Measurements from ENCODE around the gene USP4. TPM values are rescaled to one million over a fixed set of nuclear protein-coding genes. Genes with fewer than 3 reads are reported as not detected.
"Not testable (repeated sequence)": the region's sequence is repeated elsewhere in the genome, so short reads cannot be mapped to it uniquely, and the experiment has no call there.

The USP4 gene
- total RNA-seq, 1 donor from 2014 or later, result 18.3 TPM

- Histone ChIP-seq H3K9me3 (ENCODE audit: control insufficient read depth in 3 of 3, low read length in 3 of 3) (no peaks in the 10 kb centered on the region), H3K36me3 (ENCODE audit: control insufficient read depth in 3 of 3, insufficient read depth in 3 of 3, low read length in 3 of 3) (peaks cover 6 to 8% (median 8%) of the 10 kb centered on the region in 3 donors), H3K4me1 (ENCODE audit: control insufficient read depth in 3 of 3, insufficient read depth in 3 of 3, low read length in 3 of 3) (peaks cover 12 to 16% (median 13%) of the 10 kb centered on the region in 3 donors), H3K4me3 (ENCODE audit: low read length in 3 of 3) (no peak overlapping the region), H3K27me3 (ENCODE audit: control insufficient read depth in 3 of 3, insufficient read depth in 3 of 3, low read length in 3 of 3) (no peaks in the 10 kb centered on the region), H3K9ac (ENCODE audit: low read depth in 1 of 3, low read length in 3 of 3) (no peak overlapping the region), H3K27ac (ENCODE audit: low read depth, low read length) (peak overlapping the region; percentile 69)
These were observed 12.4 kb upstream of the USP4 start for GRCh38 chr3:49352281-49352680.

GRCh38 chr3:49351521-49352011 is 11.7 kb upstream of the USP4 start:
- Histone ChIP-seq H3K9me3 (ENCODE audit: control insufficient read depth in 3 of 3, low read length in 3 of 3) (no peaks in the 10 kb centered on the region), H3K4me3 (ENCODE audit: low read length in 3 of 3) (no peak overlapping the region), H3K4me1 (ENCODE audit: control insufficient read depth in 3 of 3, insufficient read depth in 3 of 3, low read length in 3 of 3) (peaks cover 7 to 11% (median 9%) of the 10 kb centered on the region in 3 donors), H3K27me3 (ENCODE audit: control insufficient read depth in 3 of 3, insufficient read depth in 3 of 3, low read length in 3 of 3) (no peaks in the 10 kb centered on the region), H3K9ac (ENCODE audit: low read depth in 1 of 3, low read length in 3 of 3) (peak overlapping the region in 1 of 3 donors; percentile 14), H3K27ac (ENCODE audit: low read depth, low read length) (peak overlapping the region; percentile 69), H3K36me3 (ENCODE audit: control insufficient read depth in 3 of 3, insufficient read depth in 3 of 3, low read length in 3 of 3) (peaks cover 6 to 7% (median 7%) of the 10 kb centered on the region in 3 donors)

- H3K4me3 ChIP-seq (ENCODE audit: low read length in 3 of 3), result no peak overlapping the region
- no peak overlapping the region for H3K9ac ChIP-seq (ENCODE audit: low read depth in 1 of 3, low read length in 3 of 3)
- no peaks in the 10 kb centered on the region for H3K27me3 ChIP-seq (ENCODE audit: control insufficient read depth in 3 of 3, insufficient read depth in 3 of 3, low read length in 3 of 3)
- peaks cover 0 to 4% (median 4%) of the 10 kb centered on the region in 3 donors for H3K4me1 ChIP-seq (ENCODE audit: control insufficient read depth in 3 of 3, insufficient read depth in 3 of 3, low read length in 3 of 3)
- no peaks in the 10 kb centered on the region for H3K36me3 ChIP-seq (ENCODE audit: control insufficient read depth in 3 of 3, insufficient read depth in 3 of 3, low read length in 3 of 3)
- no peak overlapping the region for H3K27ac ChIP-seq (ENCODE audit: low read depth, low read length)
- H3K9me3 ChIP-seq (ENCODE audit: control insufficient read depth in 3 of 3, low read length in 3 of 3), result no peaks in the 10 kb centered on the region
These were observed 9.7 kb upstream of the USP4 start for GRCh38 chr3:49349348-49350114.

- H3K36me3 ChIP-seq (ENCODE audit: control insufficient read depth in 3 of 3, insufficient read depth in 3 of 3, low read length in 3 of 3); H3K27me3 ChIP-seq (ENCODE audit: control insufficient read depth in 3 of 3, insufficient read depth in 3 of 3, low read length in 3 of 3); H3K4me3 ChIP-seq (ENCODE audit: low read length in 3 of 3); H3K27ac ChIP-seq (ENCODE audit: low read depth, low read length); H3K9me3 ChIP-seq (ENCODE audit: control insufficient read depth in 3 of 3, low read length in 3 of 3); H3K4me1 ChIP-seq (ENCODE audit: control insufficient read depth in 3 of 3, insufficient read depth in 3 of 3, low read length in 3 of 3); H3K9ac ChIP-seq (ENCODE audit: low read depth in 1 of 3, low read length in 3 of 3): not testable (repeated sequence)
These were observed 8.5 kb upstream of the USP4 start for GRCh38 chr3:49348361-49348760.

GRCh38 chr3:49346797-49347251 is 7.0 kb upstream of the USP4 start:
- Histone ChIP-seq H3K4me3 (ENCODE audit: low read length in 3 of 3) (no peak overlapping the region), H3K27ac (ENCODE audit: low read depth, low read length) (peak overlapping the region; percentile 69), H3K4me1 (ENCODE audit: control insufficient read depth in 3 of 3, insufficient read depth in 3 of 3, low read length in 3 of 3) (peaks cover 0 to 5% (median 3%) of the 10 kb centered on the region in 3 donors), H3K9ac (ENCODE audit: low read depth in 1 of 3, low read length in 3 of 3) (no peak overlapping the region), H3K9me3 (ENCODE audit: control insufficient read depth in 3 of 3, low read length in 3 of 3) (no peaks in the 10 kb centered on the region), H3K36me3 (ENCODE audit: control insufficient read depth in 3 of 3, insufficient read depth in 3 of 3, low read length in 3 of 3) (no peaks in the 10 kb centered on the region), H3K27me3 (ENCODE audit: control insufficient read depth in 3 of 3, insufficient read depth in 3 of 3, low read length in 3 of 3) (no peaks in the 10 kb centered on the region)

- Histone ChIP-seq H3K27me3 (ENCODE audit: control insufficient read depth in 3 of 3, insufficient read depth in 3 of 3, low read length in 3 of 3) (no peaks in the 10 kb centered on the region), H3K9me3 (ENCODE audit: control insufficient read depth in 3 of 3, low read length in 3 of 3) (no peaks in the 10 kb centered on the region), H3K4me1 (ENCODE audit: control insufficient read depth in 3 of 3, insufficient read depth in 3 of 3, low read length in 3 of 3) (peaks cover 6 to 23% (median 12%) of the 10 kb centered on the region in 3 donors), H3K27ac (ENCODE audit: low read depth, low read length) (peak overlapping the region; percentile 44), H3K9ac (ENCODE audit: low read depth in 1 of 3, low read length in 3 of 3) (no peak overlapping the region), H3K4me3 (ENCODE audit: low read length in 3 of 3) (no peak overlapping the region), H3K36me3 (ENCODE audit: control insufficient read depth in 3 of 3, insufficient read depth in 3 of 3, low read length in 3 of 3) (no peaks in the 10 kb centered on the region)
These were observed 3.3 kb upstream of the USP4 start for GRCh38 chr3:49343163-49343562.

GRCh38 chr3:49341996-49342395 is 2.1 kb upstream of the USP4 start:
- H3K36me3 ChIP-seq (ENCODE audit: control insufficient read depth in 3 of 3, insufficient read depth in 3 of 3, low read length in 3 of 3), result no peaks in the 10 kb centered on the region
- H3K27ac ChIP-seq (ENCODE audit: low read depth, low read length), result peak overlapping the region; percentile 54
- no peaks in the 10 kb centered on the region for H3K9me3 ChIP-seq (ENCODE audit: control insufficient read depth in 3 of 3, low read length in 3 of 3)
- no peaks in the 10 kb centered on the region for H3K27me3 ChIP-seq (ENCODE audit: control insufficient read depth in 3 of 3, insufficient read depth in 3 of 3, low read length in 3 of 3)
- no peak overlapping the region for H3K4me3 ChIP-seq (ENCODE audit: low read length in 3 of 3)
- peaks cover 6 to 23% (median 12%) of the 10 kb centered on the region in 3 donors for H3K4me1 ChIP-seq (ENCODE audit: control insufficient read depth in 3 of 3, insufficient read depth in 3 of 3, low read length in 3 of 3)
- H3K9ac ChIP-seq (ENCODE audit: low read depth in 1 of 3, low read length in 3 of 3), result no peak overlapping the region

- no peaks in the 10 kb centered on the region for H3K27me3 ChIP-seq (ENCODE audit: control insufficient read depth in 3 of 3, insufficient read depth in 3 of 3, low read length in 3 of 3)
- peaks cover 7 to 15% (median 7%) of the 10 kb centered on the region in 3 donors for H3K36me3 ChIP-seq (ENCODE audit: control insufficient read depth in 3 of 3, insufficient read depth in 3 of 3, low read length in 3 of 3)
- peak overlapping the region; percentile 86 for H3K27ac ChIP-seq (ENCODE audit: low read depth, low read length)
- H3K4me1 ChIP-seq (ENCODE audit: control insufficient read depth in 3 of 3, insufficient read depth in 3 of 3, low read length in 3 of 3), result peaks cover 6 to 25% (median 12%) of the 10 kb centered on the region in 3 donors
- no peaks in the 10 kb centered on the region for H3K9me3 ChIP-seq (ENCODE audit: control insufficient read depth in 3 of 3, low read length in 3 of 3)
- peak overlapping the region; percentile 83 to 91 (median 84) for H3K4me3 ChIP-seq (ENCODE audit: low read length in 3 of 3)
- peak overlapping the region; percentile 73 to 89 (median 84) for H3K9ac ChIP-seq (ENCODE audit: low read depth in 1 of 3, low read length in 3 of 3)
These were observed 292 bp downstream of the USP4 start for GRCh38 chr3:49339581-49339940.

- no peaks in the 10 kb centered on the region for H3K27me3 ChIP-seq (ENCODE audit: control insufficient read depth in 3 of 3, insufficient read depth in 3 of 3, low read length in 3 of 3)
- H3K27ac ChIP-seq (ENCODE audit: low read depth, low read length), result peak overlapping the region; percentile 25
- no peak overlapping the region for H3K4me3 ChIP-seq (ENCODE audit: low read length in 3 of 3)
These were observed 5.8 kb downstream of the USP4 start for GRCh38 chr3:49333916-49334633.

GRCh38 chr3:49333091-49333490 is 6.8 kb downstream of the USP4 start:
- no peak overlapping the region for H3K9ac ChIP-seq (ENCODE audit: low read depth in 1 of 3, low read length in 3 of 3)
- H3K36me3 ChIP-seq (ENCODE audit: control insufficient read depth in 3 of 3, insufficient read depth in 3 of 3, low read length in 3 of 3), result peaks cover 17 to 38% (median 23%) of the 10 kb centered on the region in 3 donors
- H3K9me3 ChIP-seq (ENCODE audit: control insufficient read depth in 3 of 3, low read length in 3 of 3), result no peaks in the 10 kb centered on the region
- H3K4me1 ChIP-seq (ENCODE audit: control insufficient read depth in 3 of 3, insufficient read depth in 3 of 3, low read length in 3 of 3), result peaks cover 0 to 13% (median 4%) of the 10 kb centered on the region in 3 donors
- H3K27me3 ChIP-seq (ENCODE audit: control insufficient read depth in 3 of 3, insufficient read depth in 3 of 3, low read length in 3 of 3), result no peaks in the 10 kb centered on the region
- no peak overlapping the region for H3K27ac ChIP-seq (ENCODE audit: low read depth, low read length)
- no peak overlapping the region for H3K4me3 ChIP-seq (ENCODE audit: low read length in 3 of 3)

More at GRCh38 chr3:49333916-49334633, 5.8 kb downstream of the USP4 start:
- H3K36me3 ChIP-seq (ENCODE audit: control insufficient read depth in 3 of 3, insufficient read depth in 3 of 3, low read length in 3 of 3), result peaks cover 17 to 38% (median 23%) of the 10 kb centered on the region in 3 donors
- H3K4me1 ChIP-seq (ENCODE audit: control insufficient read depth in 3 of 3, insufficient read depth in 3 of 3, low read length in 3 of 3), result peaks cover 0 to 19% (median 6%) of the 10 kb centered on the region in 3 donors
- no peaks in the 10 kb centered on the region for H3K9me3 ChIP-seq (ENCODE audit: control insufficient read depth in 3 of 3, low read length in 3 of 3)
- no peak overlapping the region for H3K9ac ChIP-seq (ENCODE audit: low read depth in 1 of 3, low read length in 3 of 3)

Data from skeletal muscle tissue (tissue), 4 donors.